Caco-2 (cell line): Measurements from ENCODE around the gene MTOR. TPM values are rescaled to one million over a fixed set of nuclear protein-coding genes. Genes with fewer than 3 reads are reported as not detected.

Experiments used
- BruUV-seq: library from RNA; stranded (reverse); fragments of 400-500 nt; replicated peaks from 2 replicates; lab custom pipeline; 2021; lab: Mats Ljungman, UMichigan
- CTCF ChIA-PET: fragments of 300-600 bp; sonication (Branson Sonifier 250); formaldehyde crosslinking; loops from one replicate; lab custom pipeline; 2022; ENCODE audit warnings: antibody characterized with exemption; lab: Charles Lee
- POLR2A ChIA-PET: fragments of 300-600 bp; sonication (Branson Sonifier 250); formaldehyde crosslinking; loops from one replicate; lab custom pipeline; 2022; ENCODE audit warnings: antibody characterized with exemption; lab: Charles Lee
- DNase-seq, 2 experiments: peaks; one replicate each; pipeline versions ENCODE4 v3.0.0 to v3.0.0-alpha.2; 2020 to 2022
- H3K27me3 ChIP-seq: replicated peaks from 2 replicates; pipeline ENCODE4 v1.6.0; 2011; ENCODE audit warnings: low read length; ENCODE audit not compliant: control insufficient read depth, insufficient read depth
- H3K36me3 ChIP-seq: 2 replicates; pipeline ENCODE4 v1.5.1; 2011; ENCODE audit warnings: low read length; ENCODE audit not compliant: control insufficient read depth, insufficient read depth
- H3K4me1 ChIP-seq: fragments of 250-450 bp; sonication (Bioruptor Pico); 2 replicates; pipeline ENCODE4 v1.5.1; 2020; ENCODE audit warnings: mild to moderate bottlenecking
- H3K4me3 ChIP-seq: 2 replicates; pipeline ENCODE4 v1.5.1; 2011; ENCODE audit warnings: low read depth, mild to moderate bottlenecking, control low read depth, low read length
- H3K9me3 ChIP-seq: fragments of 250-450 bp; sonication (Bioruptor Pico); 2 replicates; pipeline ENCODE4 v1.5.1; 2020; ENCODE audit warnings: mild to moderate bottlenecking, moderate library complexity
- H3K27ac Mint-ChIP-seq: one replicate; pipeline ENCODE4 v1.8.0; 2022; ENCODE audit warnings: mixed read lengths; ENCODE audit not compliant: unreplicated experiment
- H3K27me3 Mint-ChIP-seq: one replicate; pipeline ENCODE4 v1.8.0; 2022; ENCODE audit warnings: mixed read lengths; ENCODE audit not compliant: insufficient read depth, unreplicated experiment
- H3K36me3 Mint-ChIP-seq: one replicate; pipeline ENCODE4 v1.8.0; 2022; ENCODE audit warnings: mild to moderate bottlenecking, mixed read lengths; ENCODE audit not compliant: insufficient read depth, unreplicated experiment
- H3K4me1 Mint-ChIP-seq: one replicate; pipeline ENCODE4 v1.8.0; 2022; ENCODE audit warnings: low read depth, mixed read lengths; ENCODE audit not compliant: unreplicated experiment
- H3K4me3 Mint-ChIP-seq: one replicate; pipeline ENCODE4 v1.8.0; 2022; ENCODE audit warnings: mild to moderate bottlenecking, moderate library complexity, mixed read lengths; ENCODE audit not compliant: unreplicated experiment
- H3K9me3 Mint-ChIP-seq: one replicate; pipeline ENCODE4 v1.8.0; 2022; ENCODE audit warnings: mixed read lengths; ENCODE audit not compliant: unreplicated experiment
- intact Hi-C: fragments of 100-400 bp; cut with micrococcal nuclease; formaldehyde crosslinking; loops from one replicate; pipeline ENCODE4 v1.10.0; 2022; ENCODE audit not compliant: unreplicated experiment
- total RNA-seq: library from RNA; stranded (reverse); gene quantifications from 2 replicates; pipeline ENCODE4 v1.2.3, GENCODE V29; 2022
- TF ChIP-seq, protein P1 (sequence below), 2 experiments: fragments of 200-600 bp in 1 of 2; IDR thresholded peaks; 1 replicate in 1 of 2; 2 replicates in 1 of 2; pipeline versions ENCODE4 v1.5.1 to v1.8.0; 2011 to 2022; ENCODE audit warnings: antibody characterized with exemption in 1 of 2, control low read depth in 1 of 2, inconsistent platforms in 1 of 2, low read depth in 1 of 2, low read length in 1 of 2, mild to moderate bottlenecking in 1 of 2, moderate library complexity in 1 of 2; ENCODE audit not compliant: insufficient read depth in 1 of 2, severe bottlenecking in 1 of 2, unreplicated experiment in 1 of 2

Gene MTOR
- total RNA-seq, 1 experiment from 2014 or later: 45.7 TPM

DNA sequence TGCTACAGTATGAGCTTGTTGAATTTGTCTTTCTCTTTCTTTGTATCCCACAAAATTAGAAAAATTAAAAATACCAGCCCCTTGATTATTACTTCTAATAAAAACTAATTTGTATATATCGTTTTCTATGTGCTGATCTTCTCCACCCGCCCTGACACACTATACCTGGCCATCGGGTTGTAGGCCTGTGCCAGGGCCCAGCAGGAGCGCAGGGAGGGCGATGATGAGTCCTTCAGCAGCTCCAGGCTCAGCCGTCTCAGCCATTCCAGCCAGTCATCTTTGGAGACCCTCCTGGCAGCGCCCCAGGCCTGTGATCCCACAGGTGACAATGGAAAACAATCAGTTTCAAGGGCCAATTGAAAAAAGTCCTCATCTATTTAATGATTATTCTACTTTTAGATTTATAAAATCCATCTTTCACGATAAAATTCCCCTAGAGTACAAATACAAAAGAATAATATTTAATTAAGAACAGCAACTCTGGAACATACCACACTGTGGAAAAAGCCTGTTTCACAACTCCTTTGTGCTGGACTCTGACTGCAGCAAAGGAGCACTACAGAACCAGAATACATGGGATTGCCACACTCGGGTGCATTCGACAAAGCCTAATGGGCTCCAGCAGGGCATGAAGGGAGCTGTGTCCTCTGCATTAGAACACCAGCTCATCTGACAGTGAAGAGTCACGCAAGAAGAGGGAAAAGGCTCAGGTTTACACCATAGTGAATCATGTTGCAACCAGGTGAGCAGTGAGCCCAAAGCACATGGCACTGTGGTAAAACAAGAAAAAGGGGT, 57.8 kb downstream of the MTOR start:
- Histone ChIP-seq H3K4me1 (no peaks in the 10 kb centered on the region), H3K9me3 (no peaks in the 10 kb centered on the region), H3K36me3 (peaks cover 2% of the 10 kb centered on the region), H3K27me3 (no peaks in the 10 kb centered on the region), H3K4me3 (no peak overlapping the region)
- Mint-ChIP-seq H3K27me3 (no peaks in the 10 kb centered on the region), H3K9me3 (no peaks in the 10 kb centered on the region), H3K27ac (no peak overlapping the region), H3K4me1 (no peaks in the 10 kb centered on the region), H3K4me3 (no peak overlapping the region), H3K36me3 (peaks cover 31% of the 10 kb centered on the region)
- POLR2A ChIA-PET: no interaction called here
- no TSS peak for BruUV-seq
- no peak for DNase-seq
- TF ChIP-seq, protein P1, sequence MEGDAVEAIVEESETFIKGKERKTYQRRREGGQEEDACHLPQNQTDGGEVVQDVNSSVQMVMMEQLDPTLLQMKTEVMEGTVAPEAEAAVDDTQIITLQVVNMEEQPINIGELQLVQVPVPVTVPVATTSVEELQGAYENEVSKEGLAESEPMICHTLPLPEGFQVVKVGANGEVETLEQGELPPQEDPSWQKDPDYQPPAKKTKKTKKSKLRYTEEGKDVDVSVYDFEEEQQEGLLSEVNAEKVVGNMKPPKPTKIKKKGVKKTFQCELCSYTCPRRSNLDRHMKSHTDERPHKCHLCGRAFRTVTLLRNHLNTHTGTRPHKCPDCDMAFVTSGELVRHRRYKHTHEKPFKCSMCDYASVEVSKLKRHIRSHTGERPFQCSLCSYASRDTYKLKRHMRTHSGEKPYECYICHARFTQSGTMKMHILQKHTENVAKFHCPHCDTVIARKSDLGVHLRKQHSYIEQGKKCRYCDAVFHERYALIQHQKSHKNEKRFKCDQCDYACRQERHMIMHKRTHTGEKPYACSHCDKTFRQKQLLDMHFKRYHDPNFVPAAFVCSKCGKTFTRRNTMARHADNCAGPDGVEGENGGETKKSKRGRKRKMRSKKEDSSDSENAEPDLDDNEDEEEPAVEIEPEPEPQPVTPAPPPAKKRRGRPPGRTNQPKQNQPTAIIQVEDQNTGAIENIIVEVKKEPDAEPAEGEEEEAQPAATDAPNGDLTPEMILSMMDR (IDR thresholded peaks at IDR 0.05; ENCODE audit: insufficient read depth in 1 of 2, low read depth in 1 of 2, low read length in 1 of 2, severe bottlenecking in 1 of 2, unreplicated experiment in 1 of 2): no peak
- CTCF ChIA-PET: no interaction called here
- intact Hi-C loops: no loop called here

DNA sequence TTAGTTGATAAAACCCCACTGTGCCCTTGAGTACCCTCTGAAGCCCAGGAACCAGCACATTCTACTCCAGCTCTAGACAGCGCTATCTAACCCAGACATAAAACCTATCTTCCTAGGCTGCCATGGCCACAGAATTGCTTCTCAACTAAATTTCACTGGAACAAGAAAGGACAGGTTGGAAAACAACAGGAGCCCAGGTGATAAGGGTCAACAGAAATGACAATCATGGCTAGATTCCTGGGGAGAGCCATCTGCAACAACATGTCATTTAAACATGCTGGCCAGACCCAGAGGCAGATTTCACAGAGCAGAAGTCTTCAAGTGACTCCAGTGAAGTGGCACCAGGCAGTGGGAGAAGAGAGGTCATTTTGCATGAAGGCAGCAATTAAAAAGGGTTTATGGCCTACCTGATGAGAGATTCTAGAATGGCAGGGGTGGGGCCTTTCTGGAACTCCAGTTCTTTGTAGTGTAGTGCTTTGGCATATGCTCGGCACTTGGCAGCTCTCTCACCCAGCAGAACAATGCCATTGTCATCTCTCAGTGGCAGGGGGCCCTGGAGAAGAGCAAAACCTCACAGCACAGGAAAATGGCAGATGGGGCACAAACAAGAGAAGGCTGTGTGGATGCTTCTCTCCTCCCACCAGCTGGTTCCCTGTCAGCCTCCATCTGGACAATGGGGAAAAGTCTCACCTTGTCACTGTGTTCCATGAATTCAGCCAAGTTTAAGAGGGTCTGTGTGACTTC, 63.3 kb downstream of the MTOR start:
- Histone ChIP-seq H3K4me1 (no peaks in the 10 kb centered on the region), H3K36me3 (peaks cover 2% of the 10 kb centered on the region), H3K9me3 (no peaks in the 10 kb centered on the region), H3K4me3 (no peak overlapping the region), H3K27me3 (no peaks in the 10 kb centered on the region)
- intact Hi-C loops: no loop called here
- BruUV-seq: no TSS peak
- H3K4me3 Mint-ChIP-seq: no peak overlapping the region
- no peaks in the 10 kb centered on the region for H3K27me3 Mint-ChIP-seq
- POLR2A ChIA-PET: no interaction called here
- H3K4me1 Mint-ChIP-seq: no peaks in the 10 kb centered on the region
- no peak for DNase-seq
- H3K27ac Mint-ChIP-seq: no peak overlapping the region
- no peaks in the 10 kb centered on the region for H3K9me3 Mint-ChIP-seq
- TF ChIP-seq, protein P1 (IDR thresholded peaks at IDR 0.05; ENCODE audit: insufficient read depth in 1 of 2, low read depth in 1 of 2, low read length in 1 of 2, severe bottlenecking in 1 of 2, unreplicated experiment in 1 of 2): no peak
- CTCF ChIA-PET: no interaction called here
- H3K36me3 Mint-ChIP-seq: peaks cover 39% of the 10 kb centered on the region

DNA sequence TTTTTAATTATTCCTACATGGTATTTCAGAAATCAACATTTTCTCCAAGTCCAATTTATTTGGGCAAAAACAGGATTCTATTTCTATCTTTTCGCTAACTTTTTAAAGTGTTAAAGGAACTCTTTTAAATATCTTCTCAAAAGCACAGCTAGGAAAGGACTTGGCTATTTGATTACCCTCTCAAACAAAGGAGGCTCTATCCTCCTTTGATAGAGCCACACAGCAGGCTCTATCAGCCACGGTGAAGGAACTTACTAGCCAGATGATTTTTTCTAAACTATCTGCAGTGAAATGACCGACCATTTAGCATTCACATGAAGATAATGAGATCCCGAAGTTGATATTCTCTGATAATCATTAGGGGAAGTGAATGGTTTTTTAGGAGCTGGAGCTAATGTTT, 64.1 kb downstream of the MTOR start:
- H3K27ac Mint-ChIP-seq: no peak overlapping the region
- H3K9me3 ChIP-seq: no peaks in the 10 kb centered on the region
- H3K36me3 Mint-ChIP-seq: peaks cover 32% of the 10 kb centered on the region
- TF ChIP-seq, protein P1 (IDR thresholded peaks at IDR 0.05; ENCODE audit: insufficient read depth in 1 of 2, low read depth in 1 of 2, low read length in 1 of 2, severe bottlenecking in 1 of 2, unreplicated experiment in 1 of 2): no peak
- no peak for DNase-seq
- no TSS peak for BruUV-seq
- peaks cover 4% of the 10 kb centered on the region for H3K36me3 ChIP-seq
- H3K4me1 Mint-ChIP-seq: no peaks in the 10 kb centered on the region
- H3K27me3 Mint-ChIP-seq: no peaks in the 10 kb centered on the region
- no peaks in the 10 kb centered on the region for H3K27me3 ChIP-seq
- intact Hi-C loops: no loop called here
- H3K4me1 ChIP-seq: no peaks in the 10 kb centered on the region
- CTCF ChIA-PET: no interaction called here
- POLR2A ChIA-PET: no interaction called here
- no peak overlapping the region for H3K4me3 Mint-ChIP-seq
- H3K4me3 ChIP-seq: no peak overlapping the region
- H3K9me3 Mint-ChIP-seq: no peaks in the 10 kb centered on the region
